IMR-90 (cell line): ENCODE results near the gene KPNA1. TPM values are rescaled to one million over a fixed set of nuclear protein-coding genes. Genes with fewer than 3 reads are reported as not detected.

Experiments
- ATAC-seq: fragments of 200-7000 bp; cut with Tn5 transposase; 2 replicates; pipeline ENCODE4 v1.9.1; 2020; ENCODE audit warnings: low read depth, mild to moderate bottlenecking, moderate library complexity
- BruUV-seq: library from RNA; stranded (reverse); fragments of 400-500 nt; replicated peaks from 2 replicates; lab custom pipeline; 2021; lab: Mats Ljungman, UMichigan
- CTCF ChIA-PET: fragments of 300-600 bp; formaldehyde crosslinking; extraction: SDS; loops from one replicate; lab custom pipeline; 2021; ENCODE audit warnings: antibody characterized with exemption; lab: Yijun Ruan, JAX
- POLR2A ChIA-PET: fragments of 300-600 bp; sonication (Branson Sonifier 250); formaldehyde crosslinking; loops from one replicate; lab custom pipeline; 2022; ENCODE audit warnings: antibody characterized with exemption; ENCODE audit not compliant: unreplicated experiment; lab: Charles Lee
- DNase-seq: peaks from one replicate; pipeline ENCODE4 v3.0.0; 2013
- H2AFZ ChIP-seq: replicated peaks from 2 replicates; pipeline ENCODE3; 2013; ENCODE audit warnings: low read length, mild to moderate bottlenecking; ENCODE audit not compliant: poor library complexity
- H2AK5ac ChIP-seq: 2 replicates; pipeline ENCODE4 v1.6.1; 2013; ENCODE audit warnings: low read depth, low read length, inconsistent platforms
- H2AK9ac ChIP-seq: replicated peaks from 2 replicates; pipeline ENCODE3; 2013; ENCODE audit warnings: mild to moderate bottlenecking, low read depth, low read length, moderate library complexity; ENCODE audit not compliant: poor library complexity
- H2BK120ac ChIP-seq: 2 replicates; pipeline ENCODE4 v1.6.1; 2013; ENCODE audit warnings: low read depth, low read length, inconsistent platforms
- H2BK15ac ChIP-seq: 3 replicates; pipeline ENCODE4 v1.6.1; 2013; ENCODE audit warnings: low read depth, low read length, inconsistent platforms
- H2BK20ac ChIP-seq: 2 replicates; pipeline ENCODE4 v1.6.1; 2013; ENCODE audit warnings: low read depth, mild to moderate bottlenecking, inconsistent platforms, low read length, moderate library complexity
- H2BK5ac ChIP-seq: 2 replicates; pipeline ENCODE4 v1.6.1; 2013; ENCODE audit warnings: mild to moderate bottlenecking, low read depth, low read length, inconsistent platforms; ENCODE audit not compliant: poor library complexity, severe bottlenecking
- H3K14ac ChIP-seq: replicated peaks from 2 replicates; pipeline ENCODE4 v1.6.1; 2013; ENCODE audit warnings: low read depth, low read length, inconsistent platforms
- H3K18ac ChIP-seq: 2 replicates; pipeline ENCODE4 v1.6.1; 2013; ENCODE audit warnings: low read depth, low read length, control low read depth
- H3K23ac ChIP-seq: 2 replicates; pipeline ENCODE4 v1.6.1; 2013; ENCODE audit warnings: low read depth, low read length, inconsistent platforms
- H3K27ac ChIP-seq: 2 replicates; pipeline ENCODE4 v1.5.1; 2013; ENCODE audit warnings: mild to moderate bottlenecking, control low read depth, low read length; ENCODE audit not compliant: insufficient read depth
- H3K27me3 ChIP-seq: 2 replicates; pipeline ENCODE4 v1.6.1; 2013; ENCODE audit warnings: low read length; ENCODE audit not compliant: control insufficient read depth, insufficient read depth
- H3K36me3 ChIP-seq: 2 replicates; pipeline ENCODE4 v1.6.1; 2013; ENCODE audit warnings: low read length, mixed read lengths; ENCODE audit not compliant: control insufficient read depth, insufficient read depth
- H3K4ac ChIP-seq: 2 replicates; pipeline ENCODE4 v1.6.1; 2013; ENCODE audit warnings: low read depth, low read length, inconsistent platforms
- H3K4me1 ChIP-seq: 2 replicates; pipeline ENCODE4 v1.6.1; 2013; ENCODE audit warnings: low read length, mixed read lengths; ENCODE audit not compliant: control insufficient read depth, insufficient read depth
- H3K4me2 ChIP-seq: 2 replicates; pipeline ENCODE4 v1.6.1; 2013; ENCODE audit warnings: low read depth, mild to moderate bottlenecking, control low read depth, low read length, moderate library complexity
- H3K4me3 ChIP-seq: 2 replicates; pipeline ENCODE4 v1.5.1; 2013; ENCODE audit warnings: low read depth, mild to moderate bottlenecking, control low read depth, low read length, moderate library complexity; ENCODE audit not compliant: insufficient read depth
- H3K56ac ChIP-seq: 2 replicates; pipeline ENCODE4 v1.6.1; 2013; ENCODE audit warnings: low read length, inconsistent platforms; ENCODE audit not compliant: insufficient read depth; ENCODE audit errors: extremely low read depth
- H3K79me1 ChIP-seq, 2 experiments: 2 replicates each; pipeline ENCODE4 v1.6.1; 2013; ENCODE audit warnings: low read length in 2 of 2, inconsistent platforms in 1 of 2, low read depth in 1 of 2
- H3K9ac ChIP-seq: 2 replicates; pipeline ENCODE4 v1.6.1; 2013; ENCODE audit warnings: low read depth, low read length, control low read depth
- H3K9me1 ChIP-seq: 2 replicates; pipeline ENCODE4 v1.6.1; 2013; ENCODE audit warnings: low read length, inconsistent platforms; ENCODE audit not compliant: insufficient read depth
- H3K9me3 ChIP-seq: 2 replicates; pipeline ENCODE4 v1.6.1; 2013; ENCODE audit warnings: low read length; ENCODE audit not compliant: control insufficient read depth, insufficient read depth
- H4K20me1 ChIP-seq: 2 replicates; pipeline ENCODE4 v1.6.1; 2013; ENCODE audit warnings: low read length, inconsistent platforms; ENCODE audit not compliant: insufficient read depth
- H4K5ac ChIP-seq: 2 replicates; pipeline ENCODE4 v1.6.1; 2013; ENCODE audit warnings: mild to moderate bottlenecking, low read depth, low read length, control low read depth
- H4K8ac ChIP-seq, 2 experiments: 2 replicates each; pipeline ENCODE4 v1.6.1; 2013; ENCODE audit warnings: low read depth in 2 of 2, low read length in 2 of 2, control low read depth in 1 of 2, inconsistent platforms in 1 of 2
- H4K91ac ChIP-seq: 2 replicates; pipeline ENCODE4 v1.6.1; 2013; ENCODE audit warnings: low read depth, low read length, inconsistent platforms; ENCODE audit not compliant: insufficient read depth
- CEBPB ChIP-seq: IDR thresholded peaks from 2 replicates; pipeline ENCODE4 v1.6.1; 2012; ENCODE audit warnings: low read depth, low read length, improper control_type of control experiment
- FOS ChIP-seq: fragments of 150-350 bp; IDR thresholded peaks from 2 replicates; pipeline ENCODE4 v1.6.1; 2016; ENCODE audit warnings: low read depth, low read length
- MAFK ChIP-seq: IDR thresholded peaks from 2 replicates; pipeline ENCODE4 v1.6.1; 2012; ENCODE audit warnings: low read depth, low read length, improper control_type of control experiment
- MAZ ChIP-seq: IDR thresholded peaks from 2 replicates; pipeline ENCODE4 v1.6.1; 2012; ENCODE audit warnings: low read depth, mild to moderate bottlenecking, low read length, improper control_type of control experiment, moderate library complexity, borderline replicate concordance
- MXI1 ChIP-seq: IDR thresholded peaks from 2 replicates; pipeline ENCODE4 v1.6.1; 2012; ENCODE audit warnings: low read depth, mild to moderate bottlenecking, low read length, moderate library complexity, borderline replicate concordance
- SMC3 ChIP-seq: fragments of 150-350 bp; IDR thresholded peaks from 2 replicates; pipeline ENCODE4 v1.6.1; 2016; ENCODE audit warnings: low read depth, mild to moderate bottlenecking, antibody characterized with exemption, low read length, moderate library complexity
- WGBS, 2 experiments: methylation state at CpG; one replicate each; pipeline versions ENCODE4 v1.1.5 to v1.1.7; 2013; ENCODE audit warnings: missing lambda C conversion rate in 2 of 2; ENCODE audit not compliant: insufficient read length in 1 of 2; ENCODE audit errors: extremely low coverage in 2 of 2; 5-methylcytosine and 5-hydroxymethylcytosine counted together
- dilution Hi-C: fragments of 300-500 bp; cut with HindIII; formaldehyde crosslinking; loops from one replicate; pipeline ENCODE4 v1.14.3; 2018; ENCODE audit warnings: low sequenced_read_pairs; ENCODE audit not compliant: unreplicated experiment
- in situ Hi-C: fragments of 300-500 bp; cut with MboI; formaldehyde crosslinking; loops from 3 replicates; pipeline ENCODE4 v1.14.3; 2019; ENCODE audit warnings: low sequenced_read_pairs, inconsistent platforms, mixed read lengths
- intact Hi-C: fragments of 100-400 bp; cut with micrococcal nuclease; formaldehyde crosslinking; loops from 2 replicates; pipeline ENCODE4 v1.10.0; 2022
- polyA plus RNA-seq, 3 experiments: library from polyadenylated mRNA; depleted of rRNA; stranded (reverse); fragments of >200 nt; gene quantifications; 2 replicates each; pipeline ENCODE4 v1.2.3, GENCODE V29; 2012; ENCODE audit warnings: low replicate concordance in 1 of 3
- total RNA-seq: library from RNA; depleted of rRNA; stranded (reverse); fragments of >200 nt; gene quantifications from 2 replicates; pipeline ENCODE4 v1.2.3, GENCODE V29; 2012
- TF ChIP-seq, protein P1 (sequence below): conservative IDR thresholded peaks from 2 replicates; pipeline ENCODE4 v1.5.1; 2012; ENCODE audit warnings: mild to moderate bottlenecking, low read depth, low read length, improper control_type of control experiment

KPNA1 gene
- total and polyA plus RNA-seq, 2 of the 4 experiments (the other 2 are of a cell fraction): 30.6 to 112 TPM

- Histone ChIP-seq H3K9me3 (no peaks in the 10 kb centered on the region), H4K5ac (no peak overlapping the region), H3K4me3 (no peak overlapping the region), H3K27ac (no peak overlapping the region), H3K56ac (no peak overlapping the region), H3K23ac (no peak overlapping the region), H4K91ac (no peak overlapping the region), H2BK120ac (no peak overlapping the region), H3K9ac (no peak overlapping the region), H3K18ac (no peak overlapping the region), H4K8ac (no peak overlapping the region), H3K36me3 (no peaks in the 10 kb centered on the region), H3K27me3 (no peaks in the 10 kb centered on the region), H3K4me1 (no peaks in the 10 kb centered on the region; the same call in 1 of the 2 replicates), H3K4me2 (no peak overlapping the region), H3K4ac (no peak overlapping the region), H3K79me1 (peaks cover 5 to 10% of the 10 kb centered on the region in 2 experiments; a peak in 3 of 4 replicates), H2BK20ac (no peak overlapping the region), H2AK5ac (no peak overlapping the region), H3K14ac (no peak overlapping the region), H2AFZ (no peak overlapping the region), H4K20me1 (no peaks in the 10 kb centered on the region), H2AK9ac (no peak overlapping the region), H2BK5ac (no peak overlapping the region), H3K9me1 (no peaks in the 10 kb centered on the region), H2BK15ac (no peak overlapping the region)
- ChIA-PET CTCF (no interaction called here), POLR2A (no interaction called here)
- TF ChIP-seq MAZ (no peak), MXI1 (no peak), SMC3 (no peak), MAFK (no peak), CEBPB (no peak), FOS (no peak)
- TF ChIP-seq, protein P1, sequence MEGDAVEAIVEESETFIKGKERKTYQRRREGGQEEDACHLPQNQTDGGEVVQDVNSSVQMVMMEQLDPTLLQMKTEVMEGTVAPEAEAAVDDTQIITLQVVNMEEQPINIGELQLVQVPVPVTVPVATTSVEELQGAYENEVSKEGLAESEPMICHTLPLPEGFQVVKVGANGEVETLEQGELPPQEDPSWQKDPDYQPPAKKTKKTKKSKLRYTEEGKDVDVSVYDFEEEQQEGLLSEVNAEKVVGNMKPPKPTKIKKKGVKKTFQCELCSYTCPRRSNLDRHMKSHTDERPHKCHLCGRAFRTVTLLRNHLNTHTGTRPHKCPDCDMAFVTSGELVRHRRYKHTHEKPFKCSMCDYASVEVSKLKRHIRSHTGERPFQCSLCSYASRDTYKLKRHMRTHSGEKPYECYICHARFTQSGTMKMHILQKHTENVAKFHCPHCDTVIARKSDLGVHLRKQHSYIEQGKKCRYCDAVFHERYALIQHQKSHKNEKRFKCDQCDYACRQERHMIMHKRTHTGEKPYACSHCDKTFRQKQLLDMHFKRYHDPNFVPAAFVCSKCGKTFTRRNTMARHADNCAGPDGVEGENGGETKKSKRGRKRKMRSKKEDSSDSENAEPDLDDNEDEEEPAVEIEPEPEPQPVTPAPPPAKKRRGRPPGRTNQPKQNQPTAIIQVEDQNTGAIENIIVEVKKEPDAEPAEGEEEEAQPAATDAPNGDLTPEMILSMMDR: no peak
- in situ Hi-C loops (no loop called here), dilution Hi-C loops (no loop called here), intact Hi-C loops (no loop called here)
- DNase-seq (no peak), ATAC-seq (no peak)
- WGBS, 2 experiments: 100% methylated on average over 1 of the region's 3 CpGs; no CpG with 5 or more reads in 1 of the 2 experiments
- BruUV-seq: no TSS peak
Observed at GRCh38 chr3:122387709-122388108, 127.0 kb downstream of the KPNA1 start.
